Measurements from ENCODE around the gene SRRT. TPM values are rescaled to one million over a fixed set of nuclear protein-coding genes. Genes with fewer than 3 reads are reported as not detected.
"Not testable (repeated sequence)": the region's sequence is repeated elsewhere in the genome, so short reads cannot be mapped to it uniquely, and the experiment has no call there.

SRRT gene
- total and polyA plus RNA-seq, 7 donors, result 31.8 to 106 (median 45.6) TPM

DNA sequence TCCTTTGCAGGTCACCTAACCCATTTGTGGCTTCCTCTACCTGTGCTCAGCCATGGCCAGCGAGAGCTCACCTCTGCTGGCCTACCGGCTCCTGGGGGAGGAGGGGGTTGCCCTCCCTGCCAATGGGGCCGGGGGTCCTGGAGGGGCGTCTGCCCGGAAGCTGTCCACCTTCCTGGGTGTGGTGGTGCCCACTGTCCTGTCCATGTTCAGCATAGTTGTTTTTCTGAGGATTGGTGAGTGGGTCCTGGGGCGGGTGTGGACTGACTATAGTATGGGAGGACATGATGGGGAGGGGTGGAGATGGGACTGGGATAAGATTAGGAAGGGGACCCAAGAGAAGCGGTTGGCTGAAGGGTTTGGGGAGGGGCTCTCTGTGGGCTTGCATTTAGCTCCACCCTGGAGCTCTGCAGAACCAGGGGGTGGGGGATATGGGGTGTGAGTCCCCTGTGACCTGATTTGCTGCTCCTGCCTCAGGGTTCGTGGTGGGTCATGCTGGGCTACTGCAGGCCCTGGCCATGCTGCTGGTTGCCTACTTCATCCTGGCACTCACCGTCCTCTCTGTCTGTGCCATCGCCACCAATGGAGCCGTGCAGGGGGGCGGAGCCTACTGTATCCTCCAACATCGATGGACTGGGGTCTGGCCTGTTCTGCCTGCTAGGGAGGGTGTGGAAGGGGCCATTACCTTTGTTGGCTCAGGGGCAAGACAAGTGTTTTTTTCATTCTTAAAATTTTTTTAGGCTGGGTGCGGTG is 20.6 kb upstream of the SRRT start:
- Histone ChIP-seq H3K4me1 (peaks cover 0 to 25% (median 12%) of the 10 kb centered on the region in 4 donors), H3K27ac (no peak overlapping the region), H3K4me3 (no peak overlapping the region), H3K9me3 (no peaks in the 10 kb centered on the region), H3K36me3 (peaks cover 0 to 15% (median 0%) of the 10 kb centered on the region in 4 donors), H3K27me3 (no peaks in the 10 kb centered on the region)
- no peak for TF ChIP-seq EP300 (IDR thresholded peaks at IDR 0.05)
- no peak for TF ChIP-seq CTCF (IDR thresholded peaks at IDR 0.05)
- no peak for TF ChIP-seq POLR2A (IDR thresholded peaks at IDR 0.05)
- no peak for TF ChIP-seq POLR2AphosphoS5 (IDR thresholded peaks at IDR 0.05)
- 94% methylated on average over 14 of the region's 14 CpGs for WGBS, 2 donors
- DNase-seq, result no peak
- intact Hi-C loops (cut with DNase I), result loop anchor here (10.0 kb wide), 1 partner anchor 270 kb away; the partner anchor contains the start of genes FBXO24 and LRCH4

DNA sequence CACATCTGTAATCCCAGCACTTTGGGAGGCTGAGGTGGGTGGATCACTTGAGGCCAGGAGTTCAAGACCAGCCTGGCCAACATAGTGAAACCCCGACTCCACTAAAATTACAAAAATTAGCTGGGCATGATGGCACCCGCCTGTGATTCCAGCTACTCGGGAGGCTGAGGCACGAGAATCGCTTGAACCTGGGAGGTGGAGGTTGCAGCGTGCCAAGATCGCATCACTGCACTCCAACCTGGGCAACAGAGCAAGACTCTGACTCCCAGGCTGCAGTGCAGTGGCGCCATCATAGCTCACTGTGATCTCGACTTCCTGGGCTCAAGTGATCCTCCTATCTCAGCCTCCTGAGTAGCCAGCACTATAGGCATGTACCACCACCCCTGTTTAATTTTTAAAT is 20.0 kb upstream of the SRRT start:
- WGBS, 2 donors, result 97% methylated on average over 9 of the region's 9 CpGs
- not testable (repeated sequence) for DNase-seq, H3K9me3 ChIP-seq, H3K27me3 ChIP-seq, H3K4me3 ChIP-seq, H3K27ac ChIP-seq
- Histone ChIP-seq H3K36me3 (peaks cover 0 to 20% (median 2%) of the 10 kb centered on the region in 4 donors), H3K4me1 (peaks cover 0 to 25% (median 12%) of the 10 kb centered on the region in 4 donors)
- intact Hi-C loops (cut with DNase I), result loop anchor here (10.0 kb wide), 1 partner anchor 270 kb away; the partner anchor contains the start of genes FBXO24 and LRCH4

DNA sequence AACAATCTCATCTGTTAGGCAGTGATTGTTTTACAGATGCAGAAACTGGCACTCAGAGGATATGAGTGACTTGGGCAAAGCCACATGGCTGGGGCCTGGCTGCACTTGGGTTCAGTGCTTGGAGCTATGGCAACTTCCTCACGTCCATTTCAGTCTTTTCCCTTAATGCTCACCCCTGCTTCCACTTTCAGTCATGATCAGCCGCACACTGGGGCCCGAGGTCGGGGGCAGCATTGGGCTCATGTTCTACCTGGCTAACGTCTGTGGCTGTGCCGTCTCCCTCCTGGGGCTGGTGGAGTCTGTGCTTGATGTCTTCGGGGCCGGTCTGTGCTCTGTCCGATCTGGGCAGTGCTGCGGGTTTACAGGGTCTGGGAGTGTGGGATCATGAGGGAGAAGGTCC is 19.4 kb upstream of the SRRT start:
- intact Hi-C loops (cut with DNase I), result loop anchor here (10.0 kb wide), 1 partner anchor 271 kb away; the partner anchor contains the start of genes FBXO24 and LRCH4

GRCh38 chr7:100856871-100857282 is 18.0 kb upstream of the SRRT start:
- Histone ChIP-seq H3K4me1 (peaks cover 0 to 22% (median 11%) of the 10 kb centered on the region in 4 donors), H3K9me3 (no peaks in the 10 kb centered on the region), H3K36me3 (peaks cover 0 to 40% (median 14%) of the 10 kb centered on the region in 4 donors), H3K27ac (no peak overlapping the region), H3K4me3 (no peak overlapping the region), H3K27me3 (no peaks in the 10 kb centered on the region)
- TF ChIP-seq POLR2A (IDR thresholded peaks at IDR 0.05), result no peak
- no peak for TF ChIP-seq EP300 (IDR thresholded peaks at IDR 0.05)
- TF ChIP-seq POLR2AphosphoS5 (IDR thresholded peaks at IDR 0.05), result no peak
- TF ChIP-seq CTCF (IDR thresholded peaks at IDR 0.05), result no peak
- no peak for DNase-seq
- WGBS, 2 donors, result 92 to 94% methylated on average over 16 of the region's 16 CpGs
- intact Hi-C loops (cut with DNase I), result loop anchor here (10.0 kb wide), 1 partner anchor 272 kb away; the partner anchor contains the start of genes FBXO24 and LRCH4

More for the DNA sequence above, 19.4 kb upstream of the SRRT start:
- no peak overlapping the region for H3K4me3 ChIP-seq
- DNase-seq, result no peak
- H3K27ac ChIP-seq, result no peak overlapping the region
- 91 to 95% methylated on average over 10 of the region's 10 CpGs for WGBS, 2 donors
- peaks cover 0 to 27% (median 5%) of the 10 kb centered on the region in 4 donors for H3K36me3 ChIP-seq
- TF ChIP-seq CTCF (IDR thresholded peaks at IDR 0.05) (no peak), EP300 (IDR thresholded peaks at IDR 0.05) (no peak), POLR2AphosphoS5 (IDR thresholded peaks at IDR 0.05) (no peak), POLR2A (IDR thresholded peaks at IDR 0.05) (no peak)
- H3K4me1 ChIP-seq, result peaks cover 0 to 25% (median 12%) of the 10 kb centered on the region in 4 donors
- no peaks in the 10 kb centered on the region for H3K27me3 ChIP-seq
- no peaks in the 10 kb centered on the region for H3K9me3 ChIP-seq

DNA sequence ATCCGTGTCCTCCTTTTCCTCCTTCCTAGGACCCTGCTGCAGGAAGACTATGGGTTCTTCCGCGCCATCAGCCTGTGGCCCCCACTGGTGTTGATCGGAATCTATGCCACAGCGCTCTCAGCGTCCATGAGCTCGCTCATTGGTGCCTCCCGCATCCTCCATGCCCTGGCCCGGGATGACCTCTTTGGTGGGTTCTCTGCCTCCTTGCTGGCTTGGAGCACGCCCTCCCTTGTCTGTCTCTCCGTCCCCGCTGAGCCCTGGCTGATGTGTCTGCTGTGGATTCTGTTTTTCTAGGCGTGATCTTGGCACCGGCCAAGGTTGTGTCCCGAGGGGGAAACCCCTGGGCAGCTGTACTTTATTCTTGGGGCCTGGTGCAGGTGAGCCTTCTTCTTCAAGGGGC is 15.0 kb upstream of the SRRT start:
- 78 to 92% methylated on average over 15 of the region's 15 CpGs for WGBS, 2 donors

More for the DNA sequence above, 15.0 kb upstream of the SRRT start:
- no peak for TF ChIP-seq EP300 (IDR thresholded peaks at IDR 0.05)
- TF ChIP-seq CTCF (IDR thresholded peaks at IDR 0.05), result no peak
- TF ChIP-seq POLR2A (IDR thresholded peaks at IDR 0.05), result no peak
- no peak for TF ChIP-seq POLR2AphosphoS5 (IDR thresholded peaks at IDR 0.05)
- H3K36me3 ChIP-seq, result peaks cover 0 to 48% (median 14%) of the 10 kb centered on the region in 4 donors
- H3K27ac ChIP-seq, result no peak overlapping the region
- intact Hi-C loops (cut with DNase I), result loop anchor here (10.0 kb wide), 2 partner anchors 275 to 385 kb away; partner anchors contain the start of genes FBXO24, LRCH4 and TSC22D4
- no peaks in the 10 kb centered on the region for H3K4me1 ChIP-seq
- H3K4me3 ChIP-seq, result no peak overlapping the region
- no peaks in the 10 kb centered on the region for H3K27me3 ChIP-seq
- no peaks in the 10 kb centered on the region for H3K9me3 ChIP-seq
- DNase-seq, result no peak

Data from sigmoid colon (tissue), 7 donors.